Ovary (tissue), 3 donors: ENCODE measurements around the gene ABCB7.

ENCODE experiments used
- CTCF ChIP-seq, 3 donors: fragments of 450-650 bp in 2 of 3; fragments of 200-600 bp in 1 of 3; IDR thresholded peaks; one replicate each; pipeline versions ENCODE4 v1.5.1 to v1.8.0; 2016 to 2022; ENCODE audit warnings: antibody characterized with exemption in 3 of 3, mild to moderate bottlenecking in 1 of 3
- EP300 ChIP-seq: sonication (generic); formaldehyde crosslinking; IDR thresholded peaks from one replicate; pipeline ENCODE4 v1.6.1; 2017; ENCODE audit warnings: antibody characterized with exemption
- POLR2A ChIP-seq: fragments of 450-650 bp; IDR thresholded peaks from one replicate; pipeline ENCODE4 v1.6.1; 2017; ENCODE audit warnings: antibody characterized with exemption, mild to moderate bottlenecking, moderate library complexity
- donor health status: DM: no; HTN: no; CAD: no.

GRCh38 chrX:75113664-75114063 is 42.4 kb downstream of the ABCB7 start:
- TF ChIP-seq CTCF (IDR thresholded peaks at IDR 0.05) = no peak
- no peak for TF ChIP-seq POLR2A
- TF ChIP-seq EP300 = no peak
